Gastrocnemius medialis (tissue), 4 donors: ENCODE measurements around the gene FALEC. TPM values are rescaled to one million over a fixed set of nuclear protein-coding genes. Genes with fewer than 3 reads are reported as not detected.
"Not testable (repeated sequence)": the region's sequence is repeated elsewhere in the genome, so short reads cannot be mapped to it uniquely, and the experiment has no call there.

Source experiments
- ATAC-seq, 2 donors: fragments of 150-250 bp; one replicate each; pipeline ENCODE4 v1.9.1; 2016
- DNase-seq, 2 donors: peaks; one replicate each; pipeline ENCODE4 v3.0.0-alpha.2; 2019
- H3K27ac ChIP-seq, 4 donors: fragments of 200-600 bp; sonication (generic); 1 replicate in 1 of 4; 2 replicates in 3 of 4; pipeline ENCODE4 v1.5.1; 2016 to 2018; ENCODE audit warnings: mild to moderate bottlenecking in 2 of 4, moderate library complexity in 1 of 4
- H3K27me3 ChIP-seq, 3 donors: fragments of 200-600 bp; sonication (generic) in 2 of 3; 1 replicate in 1 of 3; 2 replicates in 2 of 3; pipeline versions ENCODE4 v1.5.1 to v1.6.0; 2016 to 2019; ENCODE audit warnings: mild to moderate bottlenecking in 1 of 3, moderate library complexity in 1 of 3
- H3K36me3 ChIP-seq, 2 donors: fragments of 200-600 bp; sonication (generic) in 1 of 2; one replicate each; pipeline ENCODE4 v1.5.1; 2017 to 2018
- H3K4me1 ChIP-seq, 2 donors: fragments of 200-600 bp; sonication (generic) in 1 of 2; one replicate each; pipeline ENCODE4 v1.5.1; 2016 to 2017; ENCODE audit warnings: mild to moderate bottlenecking in 2 of 2
- H3K4me3 ChIP-seq, 4 donors: fragments of 200-600 bp; sonication (generic) in 3 of 4; 1 replicate in 1 of 4; 2 replicates in 3 of 4; pipeline ENCODE4 v1.5.1; 2016 to 2019; ENCODE audit warnings: mild to moderate bottlenecking in 2 of 4
- H3K9me3 ChIP-seq, 3 donors: fragments of 200-600 bp; sonication (generic) in 2 of 3; 1 replicate in 1 of 3; 2 replicates in 2 of 3; pipeline ENCODE4 v1.5.1; 2016 to 2019
- POLR2A ChIP-seq, 2 donors: fragments of 450-650 bp; IDR thresholded peaks; one replicate each; pipeline ENCODE4 v1.6.1; 2017; ENCODE audit warnings: antibody characterized with exemption in 2 of 2, mild to moderate bottlenecking in 2 of 2, moderate library complexity in 2 of 2
- in situ Hi-C, 4 donors: fragments of 200-750 bp; cut with MboI; loops; one replicate each; pipeline versions ENCODE4 v1.15.0 to v1.8.0; 2017; ENCODE audit warnings: low sequenced_read_pairs in 4 of 4
- intact Hi-C: fragments of 100-400 bp; cut with DNase I; formaldehyde crosslinking; loops from one replicate; pipeline ENCODE4 v1.15.1; 2023; ENCODE audit warnings: low total_unique reads
- total RNA-seq, 4 donors: library from RNA; depleted of rRNA; stranded (reverse); fragments of >200 nt; gene quantifications; one replicate each; pipeline versions ENCODE4 v1.1.0 to v1.2.3, GENCODE V29; 2016
- TF ChIP-seq, protein P1 (sequence below), 5 experiments: fragments of 450-650 bp in 3 of 5; fragments of 200-600 bp in 2 of 5; sonication (generic) in 2 of 5; IDR thresholded peaks in 4 of 5; conservative IDR thresholded peaks in 1 of 5; 1 replicate in 4 of 5; 2 replicates in 1 of 5; pipeline ENCODE4 v1.5.1; 2016 to 2019; ENCODE audit warnings: antibody characterized with exemption in 5 of 5, mild to moderate bottlenecking in 3 of 5, moderate library complexity in 3 of 5

Gene FALEC
- total RNA-seq, 4 donors from 2014 or later = not detected

DNA sequence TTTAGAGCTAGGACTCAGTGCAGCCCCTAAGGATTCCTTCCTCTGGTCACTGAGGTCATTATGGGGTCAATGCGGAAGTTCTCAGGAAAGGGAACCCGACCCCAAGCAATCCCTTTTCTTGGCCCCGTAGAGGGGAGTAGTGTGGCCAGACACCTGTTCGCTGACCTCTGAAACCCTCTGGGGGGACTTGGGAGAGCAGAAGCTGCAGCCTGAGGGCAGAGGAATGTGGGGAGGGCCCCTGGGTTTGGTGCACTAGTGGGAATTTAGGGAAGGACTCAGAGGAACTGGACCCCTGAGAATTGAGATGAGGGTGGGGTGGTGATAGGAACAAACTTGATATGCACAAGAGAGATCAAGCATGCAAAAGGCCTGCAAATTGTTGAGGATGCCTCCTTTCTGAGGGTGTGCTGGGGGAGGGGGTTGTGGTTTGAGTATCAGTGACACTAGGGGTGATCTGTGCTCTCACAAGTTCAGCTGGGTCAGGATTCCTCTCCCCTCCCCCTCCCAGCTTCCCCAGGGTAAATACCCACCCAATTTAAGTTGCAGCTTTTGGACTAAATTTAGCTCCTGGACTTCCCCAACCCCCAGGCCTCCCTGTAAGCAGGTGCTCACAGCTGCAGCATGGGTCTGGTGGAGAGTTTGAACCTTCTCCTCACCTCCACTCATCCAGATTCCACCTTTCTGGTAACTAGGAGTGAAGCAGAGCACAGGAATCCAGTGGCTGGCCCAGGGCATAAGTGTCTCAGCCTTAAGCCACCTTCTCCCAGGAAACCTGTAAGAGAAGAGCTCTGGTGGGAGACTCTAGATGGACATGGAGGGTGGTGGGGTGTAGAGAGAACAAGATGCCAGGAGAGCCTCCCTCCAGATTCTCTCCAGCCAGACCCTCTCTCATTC is 47.1 kb downstream of the FALEC start:
- H3K4me1 ChIP-seq = peaks cover 76 to 77% of the 10 kb centered on the region in 2 donors
- DNase-seq (peak in 1 of 2 donors; percentile 73), ATAC-seq (peak in 1 of 2 donors; percentile 13)
- intact Hi-C loops (loop anchor here (5.0 to 10.0 kb wide), 5 partner anchors 280 to 585 kb away; partner anchors contain the start of genes ARNT, CERS2, CIART and MINDY1), in situ Hi-C loops (loop anchor here in 3 of 4 donors (5.0 to 10.0 kb wide), 2 partner anchors 62 to 65 kb away; partner anchors contain the start of gene ENSA (in 3 of the 3))
- H3K4me3 ChIP-seq = peak overlapping the region; percentile 68 to 75 (median 71)
- TF ChIP-seq, protein P1, sequence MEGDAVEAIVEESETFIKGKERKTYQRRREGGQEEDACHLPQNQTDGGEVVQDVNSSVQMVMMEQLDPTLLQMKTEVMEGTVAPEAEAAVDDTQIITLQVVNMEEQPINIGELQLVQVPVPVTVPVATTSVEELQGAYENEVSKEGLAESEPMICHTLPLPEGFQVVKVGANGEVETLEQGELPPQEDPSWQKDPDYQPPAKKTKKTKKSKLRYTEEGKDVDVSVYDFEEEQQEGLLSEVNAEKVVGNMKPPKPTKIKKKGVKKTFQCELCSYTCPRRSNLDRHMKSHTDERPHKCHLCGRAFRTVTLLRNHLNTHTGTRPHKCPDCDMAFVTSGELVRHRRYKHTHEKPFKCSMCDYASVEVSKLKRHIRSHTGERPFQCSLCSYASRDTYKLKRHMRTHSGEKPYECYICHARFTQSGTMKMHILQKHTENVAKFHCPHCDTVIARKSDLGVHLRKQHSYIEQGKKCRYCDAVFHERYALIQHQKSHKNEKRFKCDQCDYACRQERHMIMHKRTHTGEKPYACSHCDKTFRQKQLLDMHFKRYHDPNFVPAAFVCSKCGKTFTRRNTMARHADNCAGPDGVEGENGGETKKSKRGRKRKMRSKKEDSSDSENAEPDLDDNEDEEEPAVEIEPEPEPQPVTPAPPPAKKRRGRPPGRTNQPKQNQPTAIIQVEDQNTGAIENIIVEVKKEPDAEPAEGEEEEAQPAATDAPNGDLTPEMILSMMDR (IDR thresholded peaks at IDR 0.05 in 4 of 5, conservative IDR thresholded peaks at IDR 0.05 in 1 of 5) = no peak
- TF ChIP-seq POLR2A (IDR thresholded peaks at IDR 0.05) = peak in 1 of 2 donors; percentile 19
- no peaks in the 10 kb centered on the region for H3K9me3 ChIP-seq
- no peaks in the 10 kb centered on the region for H3K27me3 ChIP-seq
- H3K36me3 ChIP-seq = no peaks in the 10 kb centered on the region
- peak overlapping the region; percentile 100 for H3K27ac ChIP-seq

DNA sequence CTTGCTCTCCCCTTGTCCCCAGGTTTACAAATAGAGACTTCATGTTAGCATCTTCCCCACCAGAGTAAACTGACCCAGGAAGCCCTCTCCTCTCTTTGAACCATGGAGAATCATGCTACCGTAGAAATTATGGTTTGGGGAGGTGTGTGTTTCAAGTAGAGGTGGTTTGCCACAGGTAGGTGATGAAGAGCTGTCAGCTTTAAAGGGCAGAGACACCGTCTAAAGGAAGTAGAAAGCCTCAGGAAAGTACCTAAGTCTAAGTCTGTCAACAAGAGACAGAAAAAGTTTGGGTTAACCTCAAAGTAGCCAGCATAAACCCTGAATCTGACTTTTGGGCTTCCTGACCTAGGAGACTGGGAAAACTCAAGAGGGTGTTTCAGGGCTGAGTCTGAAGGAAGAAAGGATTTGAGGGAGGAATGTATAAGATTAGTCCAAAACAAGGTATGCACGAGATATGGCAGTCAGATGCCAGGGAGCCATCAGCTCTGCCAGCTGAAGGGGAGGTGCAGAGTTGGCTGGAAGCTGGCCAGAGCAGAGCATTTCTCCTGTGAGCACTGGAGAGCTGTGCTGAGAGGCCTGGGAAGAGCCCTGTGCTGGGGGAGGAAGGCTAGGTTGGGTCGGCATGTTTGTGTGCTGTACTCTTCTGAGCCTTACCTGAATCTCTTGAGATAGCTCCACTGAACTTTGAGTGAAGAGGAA is 47.9 kb downstream of the FALEC start:
- peaks cover 83 to 84% of the 10 kb centered on the region in 2 donors for H3K4me1 ChIP-seq
- ATAC-seq = no peak
- DNase-seq = peak in 1 of 2 donors; percentile 57

DNA sequence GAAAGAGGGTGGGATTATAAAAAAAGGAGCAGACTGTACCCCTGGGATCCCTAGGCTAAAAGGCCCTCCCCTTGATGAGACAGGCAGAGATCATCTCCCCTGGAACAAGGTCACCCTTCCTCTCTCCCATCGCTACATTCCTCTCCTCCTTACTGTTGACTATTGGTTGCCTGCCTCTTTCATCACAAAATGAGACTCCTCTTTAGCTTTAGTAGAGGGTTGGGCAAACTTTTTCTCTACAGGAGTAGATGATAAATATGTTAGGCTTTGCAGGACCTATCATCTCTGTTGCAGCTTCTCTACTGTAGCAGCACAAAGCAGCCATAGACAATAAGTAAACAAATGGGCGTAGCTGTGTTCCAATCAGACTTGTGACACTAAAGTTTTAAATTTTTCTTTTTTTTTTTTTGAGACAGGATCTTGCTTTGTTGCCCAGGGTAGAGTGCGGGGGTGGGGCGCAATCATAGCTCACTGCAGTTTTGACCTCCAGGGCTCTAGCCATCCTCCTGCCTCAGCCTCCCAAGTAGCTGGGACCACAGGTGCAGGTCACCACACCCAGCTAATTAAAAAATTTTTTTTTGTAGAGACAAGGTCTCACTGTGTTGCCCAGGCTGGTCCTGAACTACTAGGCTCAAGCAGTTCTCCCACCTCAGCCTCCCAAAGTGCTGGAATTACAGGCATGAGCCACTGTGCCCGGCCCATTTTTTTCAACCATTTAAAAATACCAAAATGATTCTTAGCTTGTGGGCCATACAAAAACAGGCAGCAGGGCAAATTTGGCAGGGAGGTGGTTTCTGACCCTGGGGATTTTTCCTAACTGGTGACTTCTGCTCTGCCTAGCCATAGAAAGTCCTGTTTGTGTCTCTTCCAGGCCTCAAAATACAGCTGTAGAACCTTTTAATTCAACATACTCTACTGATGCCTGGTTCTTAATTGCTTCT is 48.8 kb downstream of the FALEC start:
- intact Hi-C loops (loop anchor here (5.0 to 10.0 kb wide), 5 partner anchors 282 to 583 kb away; partner anchors contain the start of genes ARNT, CERS2, CIART and MINDY1), in situ Hi-C loops (loop anchor here in 3 of 4 donors (5.0 to 10.0 kb wide), 2 partner anchors 60 to 63 kb away; partner anchors contain the start of gene ENSA (in 3 of the 3))
- H3K9me3 ChIP-seq = no peaks in the 10 kb centered on the region
- TF ChIP-seq, protein P1 (IDR thresholded peaks at IDR 0.05 in 4 of 5, conservative IDR thresholded peaks at IDR 0.05 in 1 of 5) = no peak
- TF ChIP-seq POLR2A (IDR thresholded peaks at IDR 0.05) = no peak
- ATAC-seq (no peak), DNase-seq (no peak)
- peaks cover 86 to 87% of the 10 kb centered on the region in 2 donors for H3K4me1 ChIP-seq
- no peaks in the 10 kb centered on the region for H3K36me3 ChIP-seq
- H3K27ac ChIP-seq = peak overlapping the region; percentile 100
- no peak overlapping the region for H3K4me3 ChIP-seq
- no peaks in the 10 kb centered on the region for H3K27me3 ChIP-seq

More for the DNA sequence above, 47.9 kb downstream of the FALEC start:
- intact Hi-C loops (loop anchor here (5.0 to 10.0 kb wide), 5 partner anchors 281 to 584 kb away; partner anchors contain the start of genes ARNT, CERS2, CIART and MINDY1), in situ Hi-C loops (loop anchor here in 3 of 4 donors (5.0 to 10.0 kb wide), 2 partner anchors 61 to 64 kb away; partner anchors contain the start of gene ENSA (in 3 of the 3))
- H3K27me3 ChIP-seq = no peaks in the 10 kb centered on the region
- no peaks in the 10 kb centered on the region for H3K36me3 ChIP-seq
- peak overlapping the region; percentile 100 for H3K27ac ChIP-seq
- TF ChIP-seq, protein P1 (IDR thresholded peaks at IDR 0.05 in 4 of 5, conservative IDR thresholded peaks at IDR 0.05 in 1 of 5) = no peak
- TF ChIP-seq POLR2A (IDR thresholded peaks at IDR 0.05) = no peak
- peak overlapping the region in 3 of 4 donors; percentile 68 to 75 (median 72) for H3K4me3 ChIP-seq
- no peaks in the 10 kb centered on the region for H3K9me3 ChIP-seq

DNA sequence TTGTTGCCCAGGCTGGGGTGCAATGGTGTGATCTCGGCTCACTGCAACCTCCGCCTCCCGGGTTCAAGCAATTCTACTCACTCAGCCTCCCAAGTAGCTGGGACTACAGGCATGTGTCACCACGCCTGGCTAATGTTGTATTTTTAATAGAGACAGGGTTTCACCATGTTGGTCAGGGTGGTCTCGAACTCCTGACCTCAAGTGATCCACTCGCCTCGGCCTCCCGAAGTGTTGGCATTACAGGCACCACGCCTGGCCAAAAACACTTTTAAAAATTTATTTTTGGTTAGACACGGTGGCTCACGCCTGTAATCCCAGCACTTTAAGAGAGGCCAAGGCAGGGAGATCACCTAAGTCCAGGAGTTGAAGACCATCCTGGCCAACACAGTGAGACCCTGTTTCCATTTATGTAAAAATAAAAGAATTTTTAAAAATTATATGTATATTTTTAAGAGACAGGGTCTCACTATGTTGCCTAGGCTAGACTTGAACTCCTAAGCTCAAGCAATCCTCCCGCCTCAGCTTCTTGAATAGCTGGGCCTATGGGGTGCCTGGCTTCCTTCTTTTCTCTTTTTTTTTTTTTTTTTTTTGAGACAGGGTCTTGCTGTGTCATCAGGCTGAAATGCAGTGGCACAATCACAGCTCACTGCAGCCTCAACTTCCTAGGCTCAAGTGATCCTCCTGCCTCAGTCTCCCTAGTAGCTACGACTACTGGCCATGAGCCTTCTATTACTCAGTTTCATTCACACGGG is 49.9 kb downstream of the FALEC start:
- DNase-seq, H3K4me3 ChIP-seq, ATAC-seq, H3K9me3 ChIP-seq, H3K36me3 ChIP-seq, H3K27me3 ChIP-seq: not testable (repeated sequence)
- intact Hi-C loops = loop anchor here (10.0 kb wide), 1 partner anchor 309 kb away; the partner anchor contains the start of gene ARNT
- Histone ChIP-seq H3K4me1 (peaks cover 86 to 87% of the 10 kb centered on the region in 2 donors), H3K27ac (peak overlapping the region; percentile 100)
- in situ Hi-C loops = loop anchor here in 2 of 4 donors (10.0 kb wide), 1 partner anchor 59 kb away; the partner anchor contains the start of gene ENSA (in 2 of the 2)
